IPS-15b (cell line): Measurements from ENCODE around the gene TP53TG5.

Source experiments
- H3K27me3 ChIP-seq: one replicate; pipeline ENCODE4 v1.6.1; 2013; ENCODE audit warnings: low read length; ENCODE audit not compliant: control insufficient read depth, insufficient read depth
- H3K36me3 ChIP-seq: one replicate; pipeline ENCODE4 v1.6.1; 2013; ENCODE audit warnings: low read length; ENCODE audit not compliant: control insufficient read depth, insufficient read depth
- H3K4me1 ChIP-seq: one replicate; pipeline ENCODE4 v1.6.1; 2013; ENCODE audit warnings: mild to moderate bottlenecking, low read length; ENCODE audit not compliant: control insufficient read depth, insufficient read depth
- H3K4me3 ChIP-seq: one replicate; pipeline ENCODE4 v1.5.1; 2013; ENCODE audit warnings: low read depth, low read length
- H3K9ac ChIP-seq: one replicate; pipeline ENCODE4 v1.6.1; 2013; ENCODE audit warnings: low read depth, mild to moderate bottlenecking, low read length
- H3K9me3 ChIP-seq: one replicate; pipeline ENCODE4 v1.6.1; 2013; ENCODE audit warnings: mild to moderate bottlenecking, low read length; ENCODE audit not compliant: control insufficient read depth, insufficient read depth

The TP53TG5 gene

DNA sequence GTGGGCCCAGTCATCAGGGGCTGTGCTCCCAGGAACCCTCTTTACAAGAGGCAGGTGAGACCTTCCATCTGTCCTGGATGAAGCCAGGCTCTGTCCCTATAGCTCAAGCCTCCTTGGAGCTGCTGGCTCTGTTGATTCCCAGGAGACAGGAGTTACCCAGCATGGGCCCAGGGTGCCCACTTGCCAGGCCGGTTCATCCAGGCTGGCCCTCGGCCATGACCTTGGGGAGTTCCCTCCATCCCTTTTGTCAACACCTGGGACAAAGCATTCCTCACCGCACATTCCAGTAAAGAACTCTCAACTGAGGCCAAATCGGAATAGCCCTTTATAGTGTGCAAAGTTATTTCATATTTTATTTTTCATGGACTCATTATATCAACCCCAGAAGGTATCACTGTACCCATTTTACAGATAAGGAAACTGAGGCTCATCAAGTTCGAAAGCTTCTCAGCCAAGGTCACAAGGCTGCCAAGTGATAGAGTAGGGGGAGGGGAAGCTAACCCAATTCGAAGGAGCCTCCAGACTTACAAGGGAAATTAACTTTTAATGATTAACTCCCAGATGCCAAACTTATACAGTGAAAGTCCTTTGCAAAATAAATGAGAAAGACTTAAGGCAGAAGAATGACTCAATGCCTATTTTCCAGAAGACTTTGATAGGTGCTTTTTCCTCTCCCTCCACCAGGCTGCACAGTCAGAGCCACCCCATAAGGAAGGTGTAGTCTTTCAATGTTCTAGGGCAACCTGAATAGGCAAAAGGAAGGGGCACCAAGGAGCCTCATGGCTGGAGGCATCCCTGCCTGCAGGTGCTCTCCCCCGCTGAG lies 48.4 kb downstream of the TP53TG5 start:
- peaks cover 46% of the 10 kb centered on the region for H3K36me3 ChIP-seq
- no peaks in the 10 kb centered on the region for H3K27me3 ChIP-seq
- no peak overlapping the region for H3K4me3 ChIP-seq
- no peaks in the 10 kb centered on the region for H3K4me1 ChIP-seq
- no peaks in the 10 kb centered on the region for H3K9me3 ChIP-seq
- H3K9ac ChIP-seq: no peak overlapping the region

GRCh38 chr20:45328451-45328850 lies 49.7 kb downstream of the TP53TG5 start:
- no peaks in the 10 kb centered on the region for H3K4me1 ChIP-seq
- no peak overlapping the region for H3K4me3 ChIP-seq
- no peak overlapping the region for H3K9ac ChIP-seq
- H3K27me3 ChIP-seq: no peaks in the 10 kb centered on the region
- H3K36me3 ChIP-seq: peaks cover 46% of the 10 kb centered on the region
- H3K9me3 ChIP-seq: no peaks in the 10 kb centered on the region

- Histone ChIP-seq H3K27me3 (no peaks in the 10 kb centered on the region), H3K9ac (no peak overlapping the region), H3K4me3 (no peak overlapping the region), H3K9me3 (no peaks in the 10 kb centered on the region), H3K4me1 (peaks cover 5% of the 10 kb centered on the region), H3K36me3 (peaks cover 30% of the 10 kb centered on the region)
Observed at GRCh38 chr20:45325371-45325770, 52.8 kb downstream of the TP53TG5 start.

GRCh38 chr20:45323731-45324130 lies 54.4 kb downstream of the TP53TG5 start:
- H3K9me3 ChIP-seq: no peaks in the 10 kb centered on the region
- no peak overlapping the region for H3K9ac ChIP-seq
- H3K4me1 ChIP-seq: peaks cover 5% of the 10 kb centered on the region
- no peak overlapping the region for H3K4me3 ChIP-seq
- peaks cover 13% of the 10 kb centered on the region for H3K36me3 ChIP-seq
- no peaks in the 10 kb centered on the region for H3K27me3 ChIP-seq

DNA sequence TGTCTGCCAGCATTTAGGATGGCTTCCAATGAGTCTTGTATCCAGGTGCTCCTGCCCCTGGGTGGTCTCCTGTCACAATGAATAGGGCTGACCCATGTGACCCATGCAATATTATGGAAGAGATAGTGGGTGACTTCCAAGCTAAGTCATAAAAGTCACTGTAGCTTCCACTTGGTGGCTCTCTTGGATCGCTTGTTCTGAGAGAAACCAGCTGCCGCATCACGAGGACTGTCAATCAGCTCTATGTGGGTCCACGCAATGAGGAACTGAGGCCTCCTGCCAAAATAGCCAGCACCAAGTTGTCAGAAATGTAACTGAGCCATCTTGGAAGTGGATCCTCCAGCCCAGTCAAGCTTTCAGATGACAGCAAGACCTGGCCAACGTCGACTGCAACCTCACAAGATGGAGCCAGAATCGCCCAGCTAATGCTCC lies 55.2 kb downstream of the TP53TG5 start:
- H3K36me3 ChIP-seq: peaks cover 10% of the 10 kb centered on the region
- no peak overlapping the region for H3K9ac ChIP-seq
- no peak overlapping the region for H3K4me3 ChIP-seq
- peaks cover 5% of the 10 kb centered on the region for H3K4me1 ChIP-seq
- H3K27me3 ChIP-seq: no peaks in the 10 kb centered on the region
- H3K9me3 ChIP-seq: no peaks in the 10 kb centered on the region
